GM18498 (cell line): Measurements from ENCODE around the gene NKG7.

Experiments
- ATAC-seq: cut with Tn5 transposase; IDR thresholded peaks from one replicate; pipeline ENCODE4 v1.9.1; 2021; ENCODE audit warnings: mild to moderate bottlenecking, moderate library complexity; ENCODE audit not compliant: unreplicated experiment

NKG7 gene

DNA sequence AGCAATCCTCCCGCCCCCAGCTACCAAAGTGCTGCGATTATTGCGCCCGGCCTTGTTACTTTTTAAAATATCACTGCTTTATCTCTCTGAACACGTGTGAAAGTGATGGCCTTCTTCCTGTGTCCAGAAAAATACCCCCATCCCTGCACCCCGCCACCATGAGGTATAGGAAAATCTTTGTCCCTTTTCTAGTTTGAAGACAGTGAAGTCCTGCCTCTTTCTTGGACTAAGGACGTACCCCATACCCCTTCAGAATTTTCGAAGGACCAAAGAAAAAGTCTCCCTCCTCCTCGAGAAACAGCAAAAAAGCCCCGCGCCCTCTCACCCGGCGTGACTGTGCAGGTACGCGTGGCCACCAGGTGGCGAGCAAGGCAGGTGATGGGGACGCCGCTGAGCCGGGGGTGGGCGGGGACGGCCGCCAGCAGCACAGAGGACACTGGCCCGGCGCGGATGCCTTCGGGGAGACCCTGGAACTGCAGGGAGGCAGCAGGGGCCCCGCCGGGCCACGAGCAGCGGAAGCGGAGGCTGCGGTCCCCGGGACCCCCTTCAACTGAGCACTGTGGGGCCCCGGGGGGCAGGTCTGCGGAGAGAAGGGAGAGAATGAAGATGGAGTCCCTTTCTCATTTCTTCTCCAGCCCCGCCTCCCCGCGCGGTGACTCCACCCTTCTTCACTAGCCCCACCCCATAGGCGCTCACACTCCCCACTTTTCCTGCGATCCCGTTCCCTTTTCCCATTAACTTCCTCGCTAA is 33.7 kb downstream of the NKG7 start:
- ATAC-seq: peak; percentile 57

DNA sequence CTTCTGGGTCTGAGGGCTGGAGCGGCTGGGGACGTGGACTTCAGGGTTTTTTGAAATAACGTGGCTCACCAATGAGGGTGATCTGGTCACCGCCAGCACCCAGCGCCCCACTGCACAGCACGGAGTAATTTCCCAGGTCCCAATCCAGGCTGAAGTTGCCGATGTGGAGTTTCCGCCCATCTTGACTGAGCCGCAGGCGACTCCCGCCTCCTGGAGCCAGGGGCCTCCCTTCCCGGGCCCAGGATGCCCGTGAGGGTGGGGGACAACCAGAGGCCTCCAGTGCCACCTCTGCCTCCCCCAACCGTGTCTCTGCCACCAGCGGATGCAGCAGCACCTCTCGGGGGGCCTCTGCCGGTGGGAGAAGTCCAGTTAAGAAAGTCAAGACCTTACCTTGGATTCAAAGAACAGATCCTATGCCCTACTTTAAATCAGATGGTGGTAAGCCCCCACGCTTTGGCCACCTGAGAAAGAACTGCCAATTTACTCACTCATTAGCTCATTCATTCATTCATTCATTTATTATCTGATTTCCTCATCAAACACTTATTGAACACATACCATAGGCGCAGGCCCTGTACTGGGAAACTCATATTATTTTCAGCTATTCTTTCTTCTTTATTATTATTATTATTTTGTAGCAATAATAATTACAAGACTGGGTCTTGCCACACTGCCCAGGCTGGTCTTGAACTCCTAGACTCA is 34.4 kb downstream of the NKG7 start:
- ATAC-seq: no peak

DNA sequence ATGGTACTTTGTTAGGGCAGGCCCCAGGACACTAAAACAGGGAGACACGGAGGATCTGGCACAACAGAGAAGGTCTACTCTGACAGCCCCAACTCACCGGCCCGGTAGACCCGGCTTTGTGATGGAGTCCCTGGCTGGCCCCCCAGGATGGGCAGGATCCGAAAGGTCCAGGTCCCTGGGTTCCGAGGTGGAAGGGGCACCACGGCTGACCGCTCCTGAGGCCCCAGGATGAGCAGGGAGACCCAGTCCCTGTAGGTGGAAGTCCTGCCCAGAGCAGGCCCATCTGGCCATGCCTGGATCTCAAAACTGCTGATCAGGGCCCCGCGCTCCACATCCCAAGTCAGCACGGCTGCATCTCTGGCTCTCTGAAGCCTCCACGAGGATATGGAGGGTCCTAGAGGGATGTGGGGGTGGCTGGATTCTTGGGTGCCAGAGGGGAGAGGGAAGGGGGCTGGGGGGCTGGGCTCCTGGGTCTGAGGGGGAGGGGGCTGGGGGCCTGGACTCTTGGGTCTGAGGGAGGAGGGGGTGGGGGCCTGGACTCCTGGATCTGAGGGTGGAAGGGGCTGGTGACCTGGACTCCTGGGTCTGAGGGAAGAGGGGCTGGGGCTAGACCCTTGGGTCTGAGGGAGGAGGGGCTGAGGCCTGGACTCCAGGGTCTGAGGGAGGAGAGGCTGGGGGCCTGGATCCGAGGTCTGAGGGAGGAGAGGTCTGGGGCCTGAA is 35.2 kb downstream of the NKG7 start:
- ATAC-seq: no peak

DNA sequence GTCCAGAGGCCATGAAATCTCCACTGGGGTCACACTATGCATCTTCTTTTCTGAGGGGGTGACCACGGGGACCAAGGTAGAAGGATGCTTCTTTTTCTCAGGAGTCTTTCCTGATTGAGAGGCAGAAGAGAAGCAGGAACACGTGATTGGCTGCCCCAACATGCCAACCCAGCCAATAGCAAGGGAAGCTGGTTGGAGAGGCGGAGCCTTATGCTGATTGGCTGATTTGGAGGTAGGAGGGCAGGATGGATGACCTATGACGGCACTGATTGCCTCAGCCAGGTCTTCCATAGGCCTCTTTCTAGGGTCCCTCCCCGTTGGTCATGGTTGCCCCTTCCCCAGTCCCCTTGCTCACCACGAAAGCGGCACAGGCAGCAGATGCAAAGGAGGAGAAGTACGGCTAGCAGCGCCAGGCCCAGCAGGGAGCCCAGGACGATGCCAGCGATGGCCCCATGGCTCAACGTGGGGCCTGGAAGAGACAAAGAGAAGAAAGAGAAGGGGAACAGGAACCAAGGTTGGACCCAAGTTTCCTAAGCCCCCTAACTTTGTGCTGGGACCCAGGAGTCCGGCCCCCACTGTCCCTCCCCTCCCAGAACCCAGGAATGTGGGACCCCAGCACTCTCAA is 38.5 kb downstream of the NKG7 start:
- no peak for ATAC-seq

DNA sequence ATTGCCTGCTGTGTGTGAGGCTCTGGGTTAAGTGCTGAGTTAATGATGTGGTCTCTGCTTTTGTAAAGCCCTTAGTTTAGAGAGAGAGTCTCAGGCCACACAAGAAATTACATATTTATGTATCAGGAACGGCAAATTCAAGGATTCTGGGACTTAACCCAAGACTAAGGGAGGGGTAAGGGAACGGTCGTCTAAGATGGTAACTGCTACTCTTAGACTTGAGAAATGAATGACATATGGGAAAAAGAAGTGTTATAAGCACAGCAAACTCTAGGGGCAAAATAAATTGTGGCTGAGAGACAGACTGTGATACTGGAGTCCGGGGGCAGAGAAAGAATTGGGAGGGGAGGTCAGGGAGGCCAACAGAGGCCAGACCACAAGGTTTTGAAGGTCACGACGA is 40.7 kb downstream of the NKG7 start:
- ATAC-seq: no peak

DNA sequence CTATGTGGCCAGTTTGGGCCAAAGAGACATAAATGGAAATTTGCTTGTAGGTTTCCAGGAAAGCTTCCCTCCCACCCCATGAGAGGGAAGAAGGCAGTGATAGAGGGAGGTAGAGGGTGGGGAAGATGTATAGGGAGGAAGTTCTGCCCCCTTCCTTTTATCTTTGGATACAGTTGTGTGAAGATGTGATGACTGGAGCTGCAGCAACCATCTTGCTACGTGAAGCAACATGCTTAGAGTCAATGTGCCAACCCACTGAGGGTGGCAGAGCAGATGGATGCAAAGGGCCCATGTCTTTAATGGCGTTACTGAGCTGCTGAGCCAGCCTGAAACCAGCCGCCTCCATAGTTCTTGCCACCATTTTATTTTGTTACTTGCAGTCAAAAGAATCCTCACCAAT is 41.3 kb downstream of the NKG7 start:
- no peak for ATAC-seq

DNA sequence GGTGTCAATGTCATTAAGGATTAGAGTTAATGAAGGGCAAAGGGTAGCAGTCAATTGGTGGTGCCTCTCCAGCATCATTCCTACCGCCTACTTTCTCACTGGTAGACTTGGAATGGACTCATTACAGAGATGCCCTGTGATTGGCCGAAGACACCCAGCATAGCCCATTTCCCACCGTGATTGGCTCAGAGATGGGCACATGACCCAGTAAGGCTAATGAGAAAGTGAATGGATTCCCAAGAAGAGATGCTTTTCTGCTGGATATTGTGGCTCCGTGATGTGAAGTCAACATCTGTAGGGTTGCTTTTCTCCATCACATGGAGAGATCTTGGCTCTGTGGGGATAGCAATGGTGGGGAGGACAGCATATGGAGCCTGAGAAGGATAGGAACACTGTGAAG is 42.1 kb downstream of the NKG7 start:
- ATAC-seq: no peak

DNA sequence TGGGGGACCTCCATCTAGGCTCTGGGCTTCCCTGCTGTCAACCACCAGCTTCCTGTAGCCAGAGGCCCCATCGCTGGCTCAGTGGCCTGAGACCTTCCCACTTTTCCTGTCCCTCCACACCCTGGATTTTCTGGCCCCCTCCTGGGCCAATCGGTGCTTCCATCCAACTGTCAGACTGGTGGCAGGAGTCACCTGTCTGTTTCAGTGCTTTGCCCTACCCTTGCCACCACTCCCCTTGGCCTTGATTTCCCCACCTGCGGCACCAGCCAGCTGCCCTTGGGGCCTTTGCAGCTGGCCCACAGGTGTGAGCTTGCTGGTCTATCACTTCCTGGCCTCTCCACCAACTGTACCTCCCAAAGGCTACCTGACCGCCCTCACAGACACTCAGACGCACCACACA is 43.0 kb downstream of the NKG7 start:
- ATAC-seq: no peak

DNA sequence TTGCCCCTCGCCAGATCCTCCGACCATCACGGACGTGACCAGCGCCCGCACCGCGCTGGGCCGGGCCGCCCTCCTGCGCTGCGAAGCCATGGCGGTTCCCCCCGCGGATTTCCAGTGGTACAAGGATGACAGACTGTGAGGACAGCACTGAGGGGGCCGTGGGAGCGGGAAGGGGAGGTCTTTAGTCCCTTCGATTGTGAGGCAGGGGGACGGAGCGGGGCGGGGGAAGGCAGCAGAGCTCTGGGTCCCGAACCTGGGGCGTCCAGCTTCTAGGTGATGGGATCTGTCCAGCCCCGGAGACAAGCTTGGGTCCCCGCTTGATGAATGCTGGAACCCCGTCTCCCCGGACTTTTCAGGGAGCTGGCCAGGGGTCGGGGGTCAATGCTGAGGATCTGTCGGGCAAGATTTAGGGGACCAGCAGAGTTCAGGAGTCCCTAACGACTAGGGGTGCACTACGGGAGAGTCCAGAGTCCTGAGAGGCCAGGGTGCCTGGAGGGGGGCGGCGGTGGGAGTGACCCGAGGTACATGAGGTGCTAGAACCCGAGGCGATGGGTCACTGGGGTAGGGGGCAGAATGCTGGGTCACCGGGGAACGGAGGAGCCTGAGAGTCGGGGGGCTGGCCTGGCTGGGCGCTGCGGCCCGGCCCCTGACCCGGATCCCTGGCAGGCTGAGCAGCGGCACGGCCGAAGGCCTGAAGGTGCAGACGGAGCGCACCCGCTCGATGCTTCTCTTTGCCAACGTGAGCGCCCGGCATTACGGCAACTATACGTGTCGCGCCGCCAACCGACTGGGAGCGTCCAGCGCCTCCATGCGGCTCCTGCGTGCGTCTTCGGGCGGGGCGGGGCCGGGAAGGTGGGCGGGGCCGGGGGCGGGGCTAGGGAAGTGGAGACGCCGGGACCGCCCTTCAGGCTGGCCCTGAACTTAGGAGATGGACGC is 45.1 kb downstream of the NKG7 start:
- no peak for ATAC-seq

DNA sequence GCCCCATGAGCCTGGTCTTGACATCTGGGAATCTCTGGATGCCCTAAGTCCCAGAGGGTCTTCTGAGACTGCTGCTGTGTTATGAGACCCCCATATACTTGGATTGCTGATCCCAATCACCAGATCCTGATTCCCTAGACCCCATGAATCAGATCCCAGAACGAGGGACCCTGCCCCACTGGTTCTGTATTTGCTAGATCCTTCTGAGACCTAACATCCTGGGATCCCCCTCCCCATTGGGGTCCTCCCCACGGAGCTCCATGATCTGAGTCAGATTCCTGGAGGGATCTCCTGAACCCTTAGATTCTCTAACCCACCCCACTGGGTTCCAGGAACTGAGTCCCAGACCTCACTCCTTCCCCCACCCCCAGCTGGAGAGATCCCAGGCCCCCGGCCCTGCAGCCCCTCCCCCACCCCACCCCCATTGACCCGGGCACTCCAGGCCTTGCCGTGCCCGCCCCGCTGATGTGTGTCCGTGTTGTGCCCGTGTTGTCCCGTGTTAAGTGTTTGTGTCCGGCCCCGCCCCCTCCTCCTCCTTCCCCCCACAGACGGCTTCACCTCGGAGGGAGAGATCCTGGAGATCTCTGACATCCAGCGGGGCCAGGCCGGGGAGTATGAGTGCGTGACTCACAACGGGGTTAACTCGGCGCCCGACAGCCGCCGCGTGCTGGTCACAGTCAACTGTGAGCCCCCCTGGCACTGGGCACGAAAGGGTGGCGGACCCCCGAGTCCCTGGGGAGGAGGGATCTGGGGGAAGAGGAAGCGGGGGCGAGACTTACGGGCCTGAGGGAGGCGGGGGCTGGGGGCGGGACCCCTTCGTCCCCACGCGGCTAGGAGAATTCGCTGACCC is 46.0 kb downstream of the NKG7 start:
- ATAC-seq: no peak

DNA sequence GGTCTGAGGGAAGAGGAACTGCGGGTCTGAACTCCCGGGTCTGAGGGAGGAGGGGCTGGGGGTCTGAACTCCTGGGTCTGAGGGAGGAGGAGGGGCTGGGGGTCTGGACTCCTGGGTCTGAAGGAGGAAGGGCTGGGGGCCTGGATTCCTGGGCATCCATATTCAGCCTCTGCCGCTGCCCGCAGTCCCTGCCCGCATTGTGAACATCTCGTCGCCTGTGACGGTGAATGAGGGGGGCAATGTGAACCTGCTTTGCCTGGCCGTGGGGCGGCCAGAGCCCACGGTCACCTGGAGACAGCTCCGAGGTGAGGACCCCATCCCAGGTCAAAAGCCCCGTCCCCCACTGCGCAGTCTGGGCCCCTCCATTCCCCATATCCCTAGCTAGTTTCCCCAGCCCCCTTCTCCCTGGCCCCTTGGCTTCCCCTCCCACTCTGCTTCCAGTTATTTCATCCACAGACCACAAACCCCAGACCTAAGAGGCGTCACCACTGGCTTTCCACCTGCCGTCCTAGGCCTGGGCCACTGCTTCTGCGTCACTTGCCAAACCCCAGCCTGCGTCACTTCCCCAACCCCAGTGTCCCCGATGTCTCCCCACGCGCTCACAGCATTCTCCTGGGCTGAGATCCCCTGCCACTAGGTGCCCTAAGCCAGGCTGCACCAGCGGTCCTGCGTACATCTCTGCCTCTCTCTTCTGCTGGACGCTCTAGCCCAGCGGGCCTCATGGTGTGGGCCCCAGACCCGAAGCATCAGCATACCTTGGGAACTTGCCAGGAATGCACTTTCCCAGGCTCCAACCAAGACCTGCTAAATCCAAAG is 47.1 kb downstream of the NKG7 start:
- no peak for ATAC-seq

DNA sequence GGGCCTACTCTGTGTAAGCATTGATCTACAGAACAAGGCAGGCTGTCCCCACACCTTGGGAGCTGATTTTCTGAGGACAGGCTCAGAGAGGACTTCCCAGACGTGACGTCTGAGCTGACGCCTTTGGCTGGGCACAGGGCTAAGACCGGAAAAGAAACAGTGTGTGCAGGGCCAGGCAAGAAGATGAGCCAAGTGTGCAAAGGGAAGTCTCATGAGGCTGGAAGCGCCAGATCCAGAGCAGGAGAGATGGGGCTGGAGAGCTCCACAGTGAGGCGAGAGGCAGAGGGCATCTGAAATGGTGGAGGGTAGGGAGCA is 48.3 kb downstream of the NKG7 start:
- no peak for ATAC-seq

DNA sequence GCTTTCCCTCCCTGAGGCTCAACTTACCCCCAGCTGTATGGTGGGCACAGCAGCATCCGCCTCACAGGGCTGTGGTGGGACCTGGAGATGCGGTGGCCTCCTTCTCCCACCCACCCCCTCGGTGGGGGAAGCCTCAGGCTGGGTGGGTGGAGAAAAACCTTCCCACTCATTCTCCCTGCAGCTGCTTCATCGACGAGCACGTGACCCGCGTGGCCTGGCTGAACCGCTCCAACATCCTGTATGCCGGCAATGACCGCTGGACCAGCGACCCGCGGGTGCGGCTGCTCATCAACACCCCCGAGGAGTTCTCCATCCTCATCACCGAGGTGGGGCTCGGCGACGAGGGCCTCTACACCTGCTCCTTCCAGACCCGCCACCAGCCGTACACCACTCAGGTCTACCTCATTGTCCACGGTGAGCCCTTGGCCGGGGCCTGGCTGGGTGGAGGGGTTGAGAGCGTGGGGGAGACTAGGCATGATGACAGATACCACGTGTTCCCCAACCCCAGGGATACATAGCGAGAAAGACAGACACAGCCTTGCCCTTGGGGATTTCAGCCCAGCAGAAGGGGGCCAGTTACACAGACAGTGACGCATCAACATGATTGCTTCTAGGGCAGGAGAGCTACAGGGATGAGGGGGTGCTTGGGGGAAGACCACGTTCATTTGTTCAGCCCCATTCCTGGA is 48.8 kb downstream of the NKG7 start:
- ATAC-seq: no peak

DNA sequence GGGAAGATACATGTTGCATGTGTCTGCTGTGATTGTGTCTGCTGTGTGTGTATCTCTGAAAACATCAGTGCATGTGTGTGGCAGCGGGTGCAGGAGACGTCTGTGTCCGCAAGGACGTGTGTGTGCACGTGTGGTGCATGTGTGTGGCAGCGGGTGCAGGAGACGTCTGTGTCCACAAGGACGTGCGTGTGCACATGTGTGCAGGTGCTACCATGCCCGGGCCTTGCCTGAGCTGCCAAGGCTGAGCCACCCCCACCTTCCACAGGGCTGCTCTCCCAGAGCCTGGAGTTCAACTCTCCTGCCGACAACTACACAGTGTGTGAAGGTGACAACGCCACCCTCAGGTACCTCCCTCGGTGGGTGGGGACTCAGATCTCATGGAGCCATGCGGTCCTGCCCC is 50.7 kb downstream of the NKG7 start:
- ATAC-seq: no peak
